Stimulated activated CD8-positive, alpha-beta memory T cell treated with anti-CD3 and anti-CD28 coated beads, Interleukin-4, amount 100 ng/mL, for 24 hours (primary cell): ENCODE measurements around the gene CPB2.

ENCODE experiments used
- DNase-seq: peaks from one replicate; pipeline ENCODE4 v3.0.0-alpha.2; 2020; ENCODE audit warnings: low read depth

The CPB2 gene

GRCh38 chr13:46104868-46105267, at the start of gene CPB2:
Gene CPB2, minus strand, starts transcription at chr13:46105033. Its CDS starts 24 bp downstream, at chr13:46105009.
- no peak for DNase-seq

- no peak for DNase-seq
Observed at GRCh38 chr13:46154136-46154801, 49.4 kb upstream of the CPB2 start.

- DNase-seq, result no peak
Observed at GRCh38 chr13:46152627-46153328, 47.9 kb upstream of the CPB2 start.

GRCh38 chr13:46150134-46150693, 45.4 kb upstream of the CPB2 start:
- no peak for DNase-seq

- no peak for DNase-seq
Observed at GRCh38 chr13:46149272-46150133, 44.7 kb upstream of the CPB2 start.

- no peak for DNase-seq
Observed at GRCh38 chr13:46146898-46147297, 42.1 kb upstream of the CPB2 start.

GRCh38 chr13:46145950-46146349, 41.1 kb upstream of the CPB2 start:
- DNase-seq, result no peak

- no peak for DNase-seq
Observed at GRCh38 chr13:46145135-46145534, 40.3 kb upstream of the CPB2 start.

- DNase-seq, result no peak
Observed at GRCh38 chr13:46143184-46143701, 38.4 kb upstream of the CPB2 start.

- no peak for DNase-seq
Observed at GRCh38 chr13:46142776-46143175, 37.9 kb upstream of the CPB2 start.

- DNase-seq, result no peak
Observed at GRCh38 chr13:46140044-46140443, 35.2 kb upstream of the CPB2 start.

- no peak for DNase-seq
Observed at GRCh38 chr13:46137627-46138317, 32.9 kb upstream of the CPB2 start.

GRCh38 chr13:46136688-46137087, 31.9 kb upstream of the CPB2 start:
- DNase-seq, result no peak

- no peak for DNase-seq
Observed at GRCh38 chr13:46134961-46135522, 30.2 kb upstream of the CPB2 start.

- no peak for DNase-seq
Observed at GRCh38 chr13:46134494-46134893, 29.7 kb upstream of the CPB2 start.

GRCh38 chr13:46132109-46132508, 27.3 kb upstream of the CPB2 start:
- DNase-seq, result no peak

- DNase-seq, result no peak
Observed at GRCh38 chr13:46131705-46132104, 26.9 kb upstream of the CPB2 start.

- no peak for DNase-seq
Observed at GRCh38 chr13:46129955-46130618, 25.3 kb upstream of the CPB2 start.

GRCh38 chr13:46129124-46129523, 24.3 kb upstream of the CPB2 start:
- DNase-seq, result no peak

- no peak for DNase-seq
Observed at GRCh38 chr13:46127358-46128023, 22.7 kb upstream of the CPB2 start.
